ENCODE data around the gene NGEF. TPM values are rescaled to one million over a fixed set of nuclear protein-coding genes. Genes with fewer than 3 reads are reported as not detected.

NGEF gene
- total and polyA plus RNA-seq, 2 donors (not counting 1 experiment from before 2014, with no cell fraction given), result under 0.01 to 0.24 TPM

- TF ChIP-seq EZH2 (IDR thresholded peaks at IDR 0.05; ENCODE audit: low read length, missing control alignments), result no peak
- TF ChIP-seq CTCF (conservative IDR thresholded peaks at IDR 0.05 in 1 of 2, IDR thresholded peaks at IDR 0.05 in 1 of 2; ENCODE audit: low read depth in 1 of 2, low read length in 2 of 2), result no peak
- no peak for DNase-seq (ENCODE audit: low read depth in 2 of 2)
- Histone ChIP-seq H3K4me3 (replicated peaks in 1 of 4; ENCODE audit: control extremely low read depth in 1 of 4, insufficient read depth in 1 of 4, low read depth in 3 of 4, low read length in 4 of 4) (no peak overlapping the region), H4K20me1 (ENCODE audit: control insufficient read depth, extremely low read depth, insufficient read depth, low read length) (no peaks in the 10 kb centered on the region), H3K4me1 (ENCODE audit: control insufficient read depth, extremely low read depth, insufficient read depth, low read length) (peaks cover 12% of the 10 kb centered on the region), H3K4me2 (ENCODE audit: extremely low read depth, insufficient read depth, low read length) (no peak overlapping the region), H3K27ac (ENCODE audit: insufficient read depth, low read length) (no peak overlapping the region), H3K79me2 (ENCODE audit: control insufficient read depth, insufficient read depth, low read length) (no peaks in the 10 kb centered on the region), H3K9ac (ENCODE audit: insufficient read depth, low read length) (no peak overlapping the region), H2AFZ (ENCODE audit: low read length) (no peak overlapping the region), H3K36me3 (ENCODE audit: control insufficient read depth, insufficient read depth, low read length) (peaks cover 2% of the 10 kb centered on the region), H3K27me3 (ENCODE audit: control insufficient read depth, insufficient read depth, low read length) (no peaks in the 10 kb centered on the region), H3K9me3 (ENCODE audit: control insufficient read depth, insufficient read depth, low read depth, low read length) (no peaks in the 10 kb centered on the region)
Observed at GRCh38 chr2:232896720-232897597, 116.1 kb downstream of the NGEF start.

GRCh38 chr2:232896111-232896510, 116.9 kb downstream of the NGEF start:
- Histone ChIP-seq H3K9ac (ENCODE audit: insufficient read depth, low read length) (no peak overlapping the region), H3K4me1 (ENCODE audit: control insufficient read depth, extremely low read depth, insufficient read depth, low read length) (peaks cover 4% of the 10 kb centered on the region), H3K9me3 (ENCODE audit: control insufficient read depth, insufficient read depth, low read depth, low read length) (no peaks in the 10 kb centered on the region), H4K20me1 (ENCODE audit: control insufficient read depth, extremely low read depth, insufficient read depth, low read length) (no peaks in the 10 kb centered on the region), H3K4me2 (ENCODE audit: extremely low read depth, insufficient read depth, low read length) (no peak overlapping the region), H3K4me3 (replicated peaks in 1 of 4; ENCODE audit: control extremely low read depth in 1 of 4, insufficient read depth in 1 of 4, low read depth in 3 of 4, low read length in 4 of 4) (no peak overlapping the region), H3K27me3 (ENCODE audit: control insufficient read depth, insufficient read depth, low read length) (no peaks in the 10 kb centered on the region), H3K79me2 (ENCODE audit: control insufficient read depth, insufficient read depth, low read length) (no peaks in the 10 kb centered on the region), H3K27ac (ENCODE audit: insufficient read depth, low read length) (no peak overlapping the region), H2AFZ (ENCODE audit: low read length) (no peak overlapping the region), H3K36me3 (ENCODE audit: control insufficient read depth, insufficient read depth, low read length) (peaks cover 2% of the 10 kb centered on the region)
- no peak for DNase-seq (ENCODE audit: low read depth in 2 of 2)
- TF ChIP-seq EZH2 (IDR thresholded peaks at IDR 0.05; ENCODE audit: low read length, missing control alignments) (no peak), CTCF (conservative IDR thresholded peaks at IDR 0.05 in 1 of 2, IDR thresholded peaks at IDR 0.05 in 1 of 2; ENCODE audit: low read depth in 1 of 2, low read length in 2 of 2) (no peak)

- Histone ChIP-seq H3K4me1 (ENCODE audit: control insufficient read depth, extremely low read depth, insufficient read depth, low read length) (peaks cover 4% of the 10 kb centered on the region), H3K79me2 (ENCODE audit: control insufficient read depth, insufficient read depth, low read length) (no peaks in the 10 kb centered on the region), H3K36me3 (ENCODE audit: control insufficient read depth, insufficient read depth, low read length) (peaks cover 2% of the 10 kb centered on the region), H3K4me3 (replicated peaks in 1 of 4; ENCODE audit: control extremely low read depth in 1 of 4, insufficient read depth in 1 of 4, low read depth in 3 of 4, low read length in 4 of 4) (no peak overlapping the region), H3K4me2 (ENCODE audit: extremely low read depth, insufficient read depth, low read length) (no peak overlapping the region), H3K27me3 (ENCODE audit: control insufficient read depth, insufficient read depth, low read length) (no peaks in the 10 kb centered on the region), H3K9ac (ENCODE audit: insufficient read depth, low read length) (no peak overlapping the region), H3K27ac (ENCODE audit: insufficient read depth, low read length) (no peak overlapping the region), H2AFZ (ENCODE audit: low read length) (no peak overlapping the region), H4K20me1 (ENCODE audit: control insufficient read depth, extremely low read depth, insufficient read depth, low read length) (no peaks in the 10 kb centered on the region), H3K9me3 (ENCODE audit: control insufficient read depth, insufficient read depth, low read depth, low read length) (no peaks in the 10 kb centered on the region)
- no peak for TF ChIP-seq CTCF (conservative IDR thresholded peaks at IDR 0.05 in 1 of 2, IDR thresholded peaks at IDR 0.05 in 1 of 2; ENCODE audit: low read depth in 1 of 2, low read length in 2 of 2)
- no peak for DNase-seq (ENCODE audit: low read depth in 2 of 2)
Observed at GRCh38 chr2:232894746-232895145, 118.3 kb downstream of the NGEF start.

Data from fibroblast of lung (primary cell).